Stimulated activated CD8-positive, alpha-beta memory T cell treated with anti-CD3 and anti-CD28 coated beads, Interleukin-7, amount 100 ng/mL, for 4 hours (primary cell): ENCODE results near the gene IP6K3.

Experiments used
- DNase-seq, 2 donors: peaks; one replicate each; pipeline ENCODE4 v3.0.0-alpha.2; 2020; ENCODE audit warnings: low read depth in 2 of 2

The IP6K3 gene

GRCh38 chr6:33689148-33689494 lies 57.6 kb downstream of the IP6K3 start:
- no peak for DNase-seq

- no peak for DNase-seq
Observed at GRCh38 chr6:33688451-33689147, 58.1 kb downstream of the IP6K3 start.

- DNase-seq = no peak
Observed at GRCh38 chr6:33688006-33688405, 58.7 kb downstream of the IP6K3 start.

- DNase-seq = no peak
Observed at GRCh38 chr6:33686981-33687975, 59.4 kb downstream of the IP6K3 start.

GRCh38 chr6:33686225-33686924 lies 60.3 kb downstream of the IP6K3 start:
- DNase-seq = no peak

GRCh38 chr6:33685411-33686224 lies 61.1 kb downstream of the IP6K3 start:
- no peak for DNase-seq

GRCh38 chr6:33684983-33685382 lies 61.7 kb downstream of the IP6K3 start:
- DNase-seq = no peak

GRCh38 chr6:33684428-33684896 lies 62.2 kb downstream of the IP6K3 start:
- no peak for DNase-seq

GRCh38 chr6:33683576-33684427 lies 62.9 kb downstream of the IP6K3 start:
- no peak for DNase-seq

GRCh38 chr6:33683051-33683571 lies 63.6 kb downstream of the IP6K3 start:
- peak; percentile 45 to 71 for DNase-seq

- no peak for DNase-seq
Observed at GRCh38 chr6:33682341-33682740, 64.4 kb downstream of the IP6K3 start.

- DNase-seq = no peak
Observed at GRCh38 chr6:33679761-33680160, 66.9 kb downstream of the IP6K3 start.

GRCh38 chr6:33678932-33679490 lies 67.7 kb downstream of the IP6K3 start:
- DNase-seq = no peak

- no peak for DNase-seq
Observed at GRCh38 chr6:33678233-33678931, 68.3 kb downstream of the IP6K3 start.

- DNase-seq = no peak
Observed at GRCh38 chr6:33677689-33678088, 69.0 kb downstream of the IP6K3 start.

- DNase-seq = no peak
Observed at GRCh38 chr6:33677143-33677660, 69.5 kb downstream of the IP6K3 start.

GRCh38 chr6:33676416-33677142 lies 70.1 kb downstream of the IP6K3 start:
- no peak for DNase-seq

- DNase-seq = no peak
Observed at GRCh38 chr6:33675968-33676367, 70.7 kb downstream of the IP6K3 start.
